Measurements from ENCODE around the gene IL20RA. TPM values are rescaled to one million over a fixed set of nuclear protein-coding genes. Genes with fewer than 3 reads are reported as not detected.

IL20RA gene
- polyA plus RNA-seq, 1 of the 3 experiments (the other 2 are of a cell fraction) = 0.10 TPM

- no peaks in the 10 kb centered on the region for H3K79me2 ChIP-seq (ENCODE audit: insufficient read depth)
- H3K4me1 ChIP-seq (ENCODE audit: control insufficient read depth in 1 of 2, insufficient read depth in 2 of 2, low read depth in 1 of 2, low read length in 1 of 2) = no peaks in the 10 kb centered on the region
- H3K9me3 ChIP-seq = no peaks in the 10 kb centered on the region
- no peak overlapping the region for H3K4me2 ChIP-seq
- POLR2A ChIA-PET = no interaction called here
- H3F3A ChIP-seq (replicated peaks; ENCODE audit: insufficient read depth) = no peaks in the 10 kb centered on the region
- H4K20me1 ChIP-seq (ENCODE audit: insufficient read depth) = no peaks in the 10 kb centered on the region
- 39% methylated on average over 2 of the region's 2 CpGs for WGBS (ENCODE audit: low lambda C conversion rate)
- no peaks in the 10 kb centered on the region for H3K9me2 ChIP-seq
- H3K36me3 ChIP-seq (replicated peaks in 1 of 2; ENCODE audit: control insufficient read depth in 1 of 2, insufficient read depth in 2 of 2, low read length in 1 of 2) = no peaks in the 10 kb centered on the region
- H2AFZ ChIP-seq (ENCODE audit: low read depth) = no peak overlapping the region
- H3K9ac ChIP-seq = no peak overlapping the region
- no peaks in the 10 kb centered on the region for H3K27me3 ChIP-seq (ENCODE audit: insufficient read depth)
- no peak for DNase-seq
- H3K27ac ChIP-seq (ENCODE audit: low read depth in 2 of 2, low read length in 1 of 2) = no peak overlapping the region
- H3K4me3 ChIP-seq (ENCODE audit: low read depth in 2 of 2, low read length in 1 of 2) = no peak overlapping the region
- CTCF ChIA-PET = interaction anchor here (1.1 to 2.1 kb wide), 3 partner anchors 9 to 62 kb away, joined by 3 to 13 read pairs (median 6); no protein-coding TSS in a partner anchor
- TF ChIP-seq NRF1 (IDR thresholded peaks at IDR 0.05; ENCODE audit: low read depth, low read length) (no peak), TEAD4 (IDR thresholded peaks at IDR 0.05; ENCODE audit: borderline replicate concordance, insufficient read depth) (no peak), FOXJ3 (CRISPR knock-in tag; IDR thresholded peaks at IDR 0.05) (no peak), PBX3 (IDR thresholded peaks at IDR 0.05) (no peak), MAX (IDR thresholded peaks at IDR 0.05; ENCODE audit: low read depth) (no peak), CTCF (IDR thresholded peaks at IDR 0.05) (no peak), MXI1 (IDR thresholded peaks at IDR 0.05; ENCODE audit: low read depth, low read length) (no peak)
Measured at GRCh38 chr6:137067399-137067798, 22.6 kb upstream of the IL20RA start.

GRCh38 chr6:137058037-137058436, 13.3 kb upstream of the IL20RA start:
- no peaks in the 10 kb centered on the region for H3K9me2 ChIP-seq
- ChIA-PET POLR2A (no interaction called here), CTCF (no interaction called here)
- DNase-seq = no peak
- H2AFZ ChIP-seq (ENCODE audit: low read depth) = no peak overlapping the region
- H3K79me2 ChIP-seq (ENCODE audit: insufficient read depth) = no peaks in the 10 kb centered on the region
- H3K4me2 ChIP-seq = no peak overlapping the region
- no peaks in the 10 kb centered on the region for H3K27me3 ChIP-seq (ENCODE audit: insufficient read depth)
- H3K36me3 ChIP-seq (replicated peaks in 1 of 2; ENCODE audit: control insufficient read depth in 1 of 2, insufficient read depth in 2 of 2, low read length in 1 of 2) = no peaks in the 10 kb centered on the region
- TF ChIP-seq MEF2A (IDR thresholded peaks at IDR 0.05; ENCODE audit: borderline replicate concordance, low read depth) (no peak), NRF1 (IDR thresholded peaks at IDR 0.05; ENCODE audit: low read depth, low read length) (no peak), TAF1 (IDR thresholded peaks at IDR 0.05; ENCODE audit: borderline replicate concordance, low read depth, low read length) (no peak), NFIC (IDR thresholded peaks at IDR 0.05; ENCODE audit: borderline replicate concordance) (no peak), TEAD4 (IDR thresholded peaks at IDR 0.05; ENCODE audit: borderline replicate concordance, insufficient read depth) (no peak), CTCF (IDR thresholded peaks at IDR 0.05) (no peak), MXI1 (IDR thresholded peaks at IDR 0.05; ENCODE audit: low read depth, low read length) (no peak)
- H3K4me1 ChIP-seq (ENCODE audit: control insufficient read depth in 1 of 2, insufficient read depth in 2 of 2, low read depth in 1 of 2, low read length in 1 of 2) = no peaks in the 10 kb centered on the region
- H3K4me3 ChIP-seq (ENCODE audit: low read depth in 2 of 2, low read length in 1 of 2) = no peak overlapping the region
- H3K27ac ChIP-seq (ENCODE audit: low read depth in 2 of 2, low read length in 1 of 2) = no peak overlapping the region
- H3F3A ChIP-seq (replicated peaks; ENCODE audit: insufficient read depth) = no peaks in the 10 kb centered on the region
- no peaks in the 10 kb centered on the region for H4K20me1 ChIP-seq (ENCODE audit: insufficient read depth)
- no peak overlapping the region for H3K9ac ChIP-seq
- 48% methylated on average over 3 of the region's 3 CpGs for WGBS (ENCODE audit: low lambda C conversion rate)
- H3K9me3 ChIP-seq = no peaks in the 10 kb centered on the region

Measured in SK-N-SH (cell line).